ACHN (cell line): ENCODE measurements around the gene MCC.

ENCODE experiments used
- DNase-seq: peaks from one replicate; pipeline ENCODE4 v3.0.0-alpha.2; 2015
- in situ Hi-C: cut with HindIII; loops from 2 replicates; pipeline ENCODE4 v1.10.0; 2017; ENCODE audit warnings: low sequenced_read_pairs, low pct_ligation_motif_present, low pct_unique_long_range_greater_than_20kb

MCC gene

GRCh38 chr5:113034182-113034773 lies 454.0 kb downstream of the MCC start:
- in situ Hi-C loops: no loop called here
- no peak for DNase-seq

GRCh38 chr5:113031557-113031956 lies 456.7 kb downstream of the MCC start:
- in situ Hi-C loops: no loop called here
- no peak for DNase-seq

- in situ Hi-C loops: no loop called here
- DNase-seq: no peak
Measured at GRCh38 chr5:113031104-113031503, 457.1 kb downstream of the MCC start.

GRCh38 chr5:113029614-113030013 lies 458.6 kb downstream of the MCC start:
- in situ Hi-C loops: no loop called here
- DNase-seq: no peak

GRCh38 chr5:113027431-113027830 lies 460.8 kb downstream of the MCC start:
- in situ Hi-C loops: no loop called here

DNA sequence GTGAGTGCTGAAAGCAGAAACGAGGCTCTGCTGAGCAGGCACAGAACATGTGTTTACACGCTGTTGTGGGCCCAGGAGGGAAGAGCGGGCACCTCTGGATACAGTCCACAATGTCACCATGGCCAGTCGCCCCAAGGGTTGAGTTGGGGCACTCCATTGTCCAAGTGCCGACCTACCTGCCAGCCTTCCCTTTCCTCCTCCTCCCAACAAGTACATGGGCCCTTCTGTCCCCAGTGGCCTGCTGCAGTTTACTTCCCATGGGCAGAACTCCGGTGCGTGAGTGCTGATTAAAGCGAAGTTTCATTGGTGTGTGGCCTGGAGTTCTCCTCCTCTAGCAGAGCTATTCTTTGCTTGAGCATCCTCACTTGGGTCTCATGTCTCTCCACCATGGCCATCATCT lies 461.2 kb downstream of the MCC start:
- DNase-seq: no peak
- in situ Hi-C loops: no loop called here

More at GRCh38 chr5:113027431-113027830, 460.8 kb downstream of the MCC start:
- no peak for DNase-seq

GRCh38 chr5:113026211-113026610 lies 462.0 kb downstream of the MCC start:
- in situ Hi-C loops: no loop called here
- DNase-seq: no peak

DNA sequence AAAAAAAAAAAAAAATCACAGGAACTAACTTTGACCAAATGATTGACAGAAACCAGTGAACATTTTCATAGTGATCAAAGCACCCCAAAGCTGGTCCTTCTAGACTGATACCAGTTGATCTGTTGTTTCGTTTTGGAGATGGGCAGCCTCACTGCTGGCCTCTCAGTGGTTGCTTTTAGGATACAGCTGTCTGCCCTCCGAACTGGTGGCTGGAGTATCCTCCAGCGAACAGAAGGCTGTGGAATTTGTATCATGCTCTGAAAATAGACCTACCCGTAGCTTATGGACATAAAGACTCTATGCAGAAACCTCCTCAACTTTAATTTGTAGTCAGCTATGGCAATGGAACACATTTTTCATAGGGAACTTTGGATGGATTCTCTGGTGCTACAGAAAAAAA lies 462.7 kb downstream of the MCC start:
- in situ Hi-C loops: no loop called here
- no peak for DNase-seq

DNA sequence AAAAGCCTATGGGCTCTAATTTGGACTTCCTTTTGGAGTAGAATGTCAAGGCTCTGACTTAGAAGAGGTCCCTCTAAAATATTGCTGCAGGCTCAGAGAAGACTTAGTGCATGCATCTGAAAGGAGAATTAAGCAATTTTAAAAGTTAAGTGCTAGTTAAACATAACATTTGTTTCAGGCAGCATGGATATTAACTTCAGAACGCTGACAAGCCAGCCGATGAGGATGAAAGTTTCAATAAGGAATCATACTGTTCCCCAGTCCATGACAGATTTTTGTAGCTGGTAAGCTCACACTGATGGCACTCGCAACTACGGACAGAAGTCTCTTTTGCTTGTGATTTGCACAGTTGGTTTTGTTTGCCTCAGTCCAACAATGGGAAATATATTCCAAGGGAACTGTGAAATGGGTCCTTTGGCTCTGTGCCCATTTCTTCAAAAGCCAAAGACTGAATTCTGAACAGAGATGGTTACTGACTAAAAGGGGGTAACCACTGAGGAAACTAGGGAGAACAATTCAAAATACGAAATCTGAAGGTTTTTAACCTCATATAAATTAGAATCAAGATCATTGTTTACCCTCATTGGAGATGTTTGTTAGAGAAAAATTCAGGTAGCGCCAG lies 464.1 kb downstream of the MCC start:
- no peak for DNase-seq
- in situ Hi-C loops: no loop called here

- in situ Hi-C loops: no loop called here
- no peak for DNase-seq
Measured at GRCh38 chr5:113022661-113023060, 465.6 kb downstream of the MCC start.

DNA sequence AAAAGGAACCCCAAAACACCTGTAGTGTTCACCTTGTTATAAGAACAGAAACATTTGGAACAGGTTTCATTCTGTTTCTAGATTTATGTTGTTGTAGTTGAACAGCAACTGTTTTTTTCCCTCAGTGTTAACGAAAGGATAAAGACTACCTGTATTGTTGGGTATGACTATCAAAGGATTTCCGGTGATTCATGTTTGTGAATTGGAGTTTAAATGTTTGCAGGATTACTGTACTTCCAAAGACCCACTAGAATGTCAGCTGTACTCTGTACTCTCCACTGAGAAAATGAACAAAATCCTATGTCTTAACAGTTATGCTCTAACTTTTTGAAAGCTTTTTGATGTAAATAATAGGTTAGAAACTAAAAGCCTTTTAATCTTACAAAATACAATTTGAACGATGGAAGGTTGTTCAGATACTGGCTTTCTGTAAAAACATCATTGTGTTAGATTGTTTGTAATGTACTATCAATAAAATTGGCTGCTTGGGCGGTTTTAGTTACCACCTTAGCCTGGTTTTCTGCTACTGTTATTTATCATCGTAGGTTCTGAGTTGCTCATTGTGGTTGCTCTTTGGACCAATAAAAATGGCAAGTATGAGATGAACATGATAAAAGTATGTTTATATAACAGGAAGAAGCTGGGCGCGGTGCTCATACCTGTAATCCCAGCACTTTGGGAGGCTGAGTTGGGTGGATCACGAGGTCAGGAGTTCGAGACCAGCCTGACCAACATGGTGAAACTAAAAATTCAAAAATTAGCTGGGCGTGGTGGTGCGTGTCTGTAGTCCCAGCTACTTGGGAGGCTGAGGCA lies 467.6 kb downstream of the MCC start:
- peak; percentile 66 for DNase-seq
- in situ Hi-C loops: no loop called here

GRCh38 chr5:113017881-113018635 lies 470.2 kb downstream of the MCC start:
- DNase-seq: no peak
- in situ Hi-C loops: no loop called here

DNA sequence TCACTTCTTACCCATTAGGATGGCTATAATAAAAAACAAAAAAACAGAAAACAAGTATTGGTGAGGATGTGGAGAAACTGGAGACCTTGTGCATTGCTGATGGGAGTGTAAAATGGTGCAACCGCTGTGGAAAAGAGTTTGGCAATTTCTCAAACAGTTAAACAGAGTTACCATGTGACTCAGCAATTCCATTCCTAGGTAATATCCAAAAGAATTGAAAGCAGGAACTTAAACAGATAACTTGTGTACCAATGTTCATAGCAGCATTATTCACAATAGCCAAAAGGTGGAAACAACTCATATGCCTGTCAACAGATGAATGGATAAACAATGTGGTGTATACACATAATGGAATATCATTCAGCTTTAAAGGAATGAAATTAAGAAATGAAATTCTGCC lies 482.8 kb downstream of the MCC start:
- no peak for DNase-seq

DNA sequence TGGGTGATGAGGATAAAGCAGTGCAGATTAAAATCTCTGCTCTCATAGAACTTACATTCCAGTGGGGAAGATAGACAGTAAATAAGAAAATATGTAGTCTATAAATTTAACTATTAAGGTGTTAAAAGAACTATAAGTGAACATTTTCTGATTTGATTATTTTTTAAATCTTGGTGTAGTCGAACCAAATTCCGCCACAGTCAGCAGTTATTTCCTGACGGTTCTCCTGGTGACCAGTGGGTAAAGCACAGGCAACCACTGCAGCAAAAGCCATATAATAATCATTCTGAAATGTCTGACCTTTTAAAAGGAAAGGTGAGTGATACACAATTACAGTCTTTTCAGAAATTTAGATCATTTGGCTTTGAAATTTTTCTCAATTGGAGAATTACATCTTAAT lies 484.5 kb downstream of the MCC start:
- no peak for DNase-seq
- in situ Hi-C loops: no loop called here

More for the DNA sequence above, 482.8 kb downstream of the MCC start:
- in situ Hi-C loops: no loop called here

DNA sequence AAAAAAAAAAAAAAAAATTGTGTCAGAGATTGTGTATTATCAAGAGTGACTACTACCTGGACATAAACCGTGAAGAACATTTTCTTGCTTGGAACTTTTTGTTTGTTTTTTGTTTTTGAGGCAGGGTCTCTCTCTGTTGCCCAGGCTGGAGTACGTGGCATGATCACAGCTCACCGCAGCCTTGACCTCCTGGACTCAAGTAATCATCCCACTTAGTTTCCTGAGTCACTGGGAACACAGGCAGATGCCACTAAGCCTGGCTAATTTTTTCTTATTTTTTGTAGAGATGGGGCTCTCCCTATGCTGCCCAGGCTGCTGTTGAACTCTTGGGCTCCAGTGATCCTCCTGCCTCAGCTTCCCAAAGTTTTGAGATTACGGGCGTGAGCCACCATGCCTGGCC lies 485.8 kb downstream of the MCC start:
- DNase-seq: no peak
- in situ Hi-C loops: no loop called here

- no peak for DNase-seq
- in situ Hi-C loops: no loop called here
Measured at GRCh38 chr5:113000466-113000865, 487.8 kb downstream of the MCC start.

DNA sequence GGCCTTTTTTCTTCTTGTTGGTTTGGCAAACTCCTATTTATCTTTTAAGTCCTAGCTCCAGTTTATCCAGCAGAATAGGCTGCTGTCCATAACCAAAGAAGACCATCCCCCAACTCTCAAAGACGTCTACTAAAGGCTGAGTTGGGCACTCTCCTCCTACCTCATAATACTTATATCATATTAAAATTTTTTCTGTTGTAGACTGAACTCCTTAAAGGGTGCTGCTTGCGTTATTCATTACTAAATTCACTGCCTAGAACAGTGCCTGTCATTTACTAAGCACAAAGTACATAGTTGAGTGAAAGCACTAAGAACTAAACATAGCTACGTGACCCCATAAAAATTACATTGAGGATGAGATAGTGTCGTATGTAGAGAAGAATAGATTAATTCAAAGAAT lies 490.0 kb downstream of the MCC start:
- DNase-seq: no peak
- in situ Hi-C loops: no loop called here

DNA sequence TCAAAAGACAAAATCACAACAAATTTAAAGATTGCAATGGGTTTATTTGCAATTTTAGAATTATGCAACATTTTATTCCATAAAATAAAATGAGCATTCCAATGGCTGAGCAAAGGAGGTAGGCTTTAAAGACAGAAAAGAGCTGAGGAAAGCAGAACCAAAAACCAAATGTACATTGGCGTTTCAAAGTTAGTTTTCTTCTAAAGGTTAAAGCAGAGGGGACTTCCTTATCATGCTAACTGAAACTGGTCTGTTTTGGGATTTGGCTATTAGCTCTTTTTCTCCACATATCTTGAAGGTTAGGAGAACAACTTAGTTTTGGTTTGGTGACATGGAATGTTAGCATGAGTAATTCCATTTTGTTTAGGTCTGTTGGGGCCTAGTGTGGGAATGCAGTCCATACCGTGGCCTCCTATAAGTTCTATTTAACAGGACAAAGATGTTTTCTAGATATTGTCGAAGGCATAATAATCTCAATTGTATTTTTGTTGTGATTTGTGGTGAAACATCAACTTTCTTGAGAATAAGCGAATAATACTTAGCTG lies 491.4 kb downstream of the MCC start:
- in situ Hi-C loops: no loop called here

More for the DNA sequence above, 491.4 kb downstream of the MCC start:
- no peak for DNase-seq
